Measurements from ENCODE around the gene ASAP2. TPM values are rescaled to one million over a fixed set of nuclear protein-coding genes. Genes with fewer than 3 reads are reported as not detected.

ASAP2 gene
- polyA plus RNA-seq, 1 donor from 2014 or later = 41.0 TPM

- Histone ChIP-seq H3K4me2 (ENCODE audit: low read length) (no peak overlapping the region), H4K20me1 (ENCODE audit: insufficient read depth) (no peaks in the 10 kb centered on the region), H3K27me3 (ENCODE audit: insufficient read depth, low read depth, low read length) (no peaks in the 10 kb centered on the region), H3F3A (ENCODE audit: insufficient read depth, low read length, poor library complexity, severe bottlenecking) (no peaks in the 10 kb centered on the region), H2AFZ (ENCODE audit: low read depth, low read length) (no peak overlapping the region), H3K79me2 (replicated peaks; ENCODE audit: insufficient read depth, low read length) (peaks cover 4% of the 10 kb centered on the region), H3K27ac (ENCODE audit: low read length) (no peak overlapping the region), H3K9me3 (ENCODE audit: low read length) (no peaks in the 10 kb centered on the region), H3K4me3 (ENCODE audit: low read length) (no peak overlapping the region), H3K9ac (ENCODE audit: low read length) (no peak overlapping the region), H3K9me2 (ENCODE audit: insufficient read depth, low read length) (no peaks in the 10 kb centered on the region), H3K36me3 (ENCODE audit: insufficient read depth, low read length) (no peaks in the 10 kb centered on the region)
- TF ChIP-seq TAF1 (IDR thresholded peaks at IDR 0.05; ENCODE audit: low read depth) = no peak
- no peak for TF ChIP-seq EZH2 (IDR thresholded peaks at IDR 0.05; ENCODE audit: borderline replicate concordance, insufficient read depth, low read length, poor library complexity, severe bottlenecking)
- TF ChIP-seq SMC3 (conservative IDR thresholded peaks at IDR 0.05; ENCODE audit: poor library complexity) = no peak
- no peak for TF ChIP-seq MXI1 (conservative IDR thresholded peaks at IDR 0.05; ENCODE audit: poor library complexity, severe bottlenecking)
- no peak for TF ChIP-seq CTCF (IDR thresholded peaks at IDR 0.05; ENCODE audit: poor library complexity, severe bottlenecking)
- TF ChIP-seq RAD21 (conservative IDR thresholded peaks at IDR 0.05) = no peak
- no peak for TF ChIP-seq REST (IDR thresholded peaks at IDR 0.05; ENCODE audit: borderline replicate concordance)
- TF ChIP-seq EP300 (conservative IDR thresholded peaks at IDR 0.05; ENCODE audit: poor library complexity, severe bottlenecking) = no peak
- TF ChIP-seq POLR2AphosphoS5 (IDR thresholded peaks at IDR 0.05) = no peak
Observed at GRCh38 chr2:9281145-9281544, 74.5 kb downstream of the ASAP2 start.

GRCh38 chr2:9282128-9283112, 75.8 kb downstream of the ASAP2 start:
- no peak overlapping the region for H3K27ac ChIP-seq (ENCODE audit: low read length)
- TF ChIP-seq MXI1 (conservative IDR thresholded peaks at IDR 0.05; ENCODE audit: poor library complexity, severe bottlenecking) (no peak), CTCF (IDR thresholded peaks at IDR 0.05; ENCODE audit: poor library complexity, severe bottlenecking) (no peak), POLR2AphosphoS5 (IDR thresholded peaks at IDR 0.05) (no peak), TAF1 (IDR thresholded peaks at IDR 0.05; ENCODE audit: low read depth) (no peak), EP300 (conservative IDR thresholded peaks at IDR 0.05; ENCODE audit: poor library complexity, severe bottlenecking) (no peak), RAD21 (conservative IDR thresholded peaks at IDR 0.05) (no peak), EZH2 (IDR thresholded peaks at IDR 0.05; ENCODE audit: borderline replicate concordance, insufficient read depth, low read length, poor library complexity, severe bottlenecking) (no peak)
- no peaks in the 10 kb centered on the region for H3K9me3 ChIP-seq (ENCODE audit: low read length)
- no peaks in the 10 kb centered on the region for H3F3A ChIP-seq (ENCODE audit: insufficient read depth, low read length, poor library complexity, severe bottlenecking)
- H3K36me3 ChIP-seq (ENCODE audit: insufficient read depth, low read length) = no peaks in the 10 kb centered on the region
- H4K20me1 ChIP-seq (ENCODE audit: insufficient read depth) = no peaks in the 10 kb centered on the region
- H3K9me2 ChIP-seq (ENCODE audit: insufficient read depth, low read length) = no peaks in the 10 kb centered on the region
- H3K79me2 ChIP-seq (replicated peaks; ENCODE audit: insufficient read depth, low read length) = peaks cover 4% of the 10 kb centered on the region
- H3K4me3 ChIP-seq (ENCODE audit: low read length) = no peak overlapping the region
- no peaks in the 10 kb centered on the region for H3K27me3 ChIP-seq (ENCODE audit: insufficient read depth, low read depth, low read length)
- H3K4me2 ChIP-seq (ENCODE audit: low read length) = no peak overlapping the region
- no peak overlapping the region for H2AFZ ChIP-seq (ENCODE audit: low read depth, low read length)
- H3K9ac ChIP-seq (ENCODE audit: low read length) = no peak overlapping the region
